T-helper 22 cell (primary cell): Measurements from ENCODE around the gene OSTC.

Experiments
- DNase-seq: peaks from one replicate; pipeline ENCODE4 v3.0.0-alpha.2; 2020; ENCODE audit warnings: low read depth

Gene OSTC

GRCh38 chr4:108717386-108717785 lies 67.0 kb downstream of the OSTC start:
- DNase-seq = no peak
